GM19043 (cell line): ENCODE results near the gene USP6.
"Not testable (repeated sequence)": the region's sequence is repeated elsewhere in the genome, so short reads cannot be mapped to it uniquely, and the experiment has no call there.

Experiments
- ATAC-seq: cut with Tn5 transposase; IDR thresholded peaks from one replicate; pipeline ENCODE4 v1.9.1; 2021; ENCODE audit warnings: low read depth; ENCODE audit not compliant: unreplicated experiment

USP6 gene

GRCh38 chr17:5121186-5121841 is 5.5 kb downstream of the USP6 start:
- no peak for ATAC-seq

DNA sequence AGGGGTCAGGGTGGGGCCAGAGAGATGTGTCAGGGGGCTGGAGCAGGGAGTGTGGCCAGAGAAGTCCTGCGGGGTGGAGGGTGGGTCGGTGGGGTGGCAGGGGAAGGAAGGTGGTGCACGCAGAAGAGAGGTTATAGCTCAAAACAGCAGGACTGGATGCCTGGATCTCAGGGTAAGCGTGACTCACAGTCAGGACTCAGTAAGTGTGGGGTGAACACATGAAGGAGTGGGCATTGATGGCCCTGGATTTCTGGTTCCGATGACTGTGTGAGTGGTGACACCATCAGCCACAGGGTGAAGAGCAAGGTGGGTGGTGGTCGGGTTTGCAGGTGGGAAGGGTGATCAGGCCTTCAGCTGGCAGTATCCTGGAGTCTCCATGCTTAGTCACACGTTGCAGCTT is 6.2 kb downstream of the USP6 start:
- ATAC-seq, result not testable (repeated sequence)

GRCh38 chr17:5122586-5123342 is 6.9 kb downstream of the USP6 start:
- ATAC-seq, result no peak

DNA sequence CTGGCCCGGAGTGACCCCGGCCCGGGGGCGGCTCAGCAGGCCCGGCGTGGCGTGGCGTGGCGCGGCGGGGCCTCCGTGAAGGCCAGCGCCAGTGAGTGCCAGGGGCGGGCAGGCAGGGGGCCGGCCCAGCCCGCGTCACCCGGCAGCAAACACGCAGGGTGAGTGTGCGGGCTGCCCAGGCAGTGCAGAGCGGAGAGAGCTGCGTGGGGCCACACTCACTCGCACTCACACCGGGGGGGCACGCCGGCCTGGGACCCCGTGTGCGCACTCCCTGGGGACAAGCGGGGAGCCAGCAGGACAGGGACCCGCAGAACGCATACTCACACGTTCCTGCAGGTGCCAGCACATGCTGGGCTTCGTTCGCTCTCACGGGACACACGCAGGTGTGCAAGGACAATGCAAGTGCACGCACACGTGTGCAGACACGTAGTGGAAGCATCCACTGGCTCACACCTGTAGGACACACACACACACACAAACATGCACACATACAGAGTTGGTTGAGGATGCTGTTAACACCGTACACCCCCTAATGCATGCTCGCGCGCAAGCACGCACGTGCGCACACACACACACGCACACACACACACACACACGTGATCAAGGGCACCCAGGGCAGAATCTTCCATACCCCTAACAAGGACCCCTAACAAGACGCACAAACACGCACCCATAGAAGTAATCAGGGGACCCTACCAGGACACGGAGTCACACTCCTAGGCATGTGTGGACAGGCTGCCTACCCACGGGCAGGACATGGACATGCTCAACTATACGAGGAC is 7.7 kb downstream of the USP6 start:
- ATAC-seq, result no peak

DNA sequence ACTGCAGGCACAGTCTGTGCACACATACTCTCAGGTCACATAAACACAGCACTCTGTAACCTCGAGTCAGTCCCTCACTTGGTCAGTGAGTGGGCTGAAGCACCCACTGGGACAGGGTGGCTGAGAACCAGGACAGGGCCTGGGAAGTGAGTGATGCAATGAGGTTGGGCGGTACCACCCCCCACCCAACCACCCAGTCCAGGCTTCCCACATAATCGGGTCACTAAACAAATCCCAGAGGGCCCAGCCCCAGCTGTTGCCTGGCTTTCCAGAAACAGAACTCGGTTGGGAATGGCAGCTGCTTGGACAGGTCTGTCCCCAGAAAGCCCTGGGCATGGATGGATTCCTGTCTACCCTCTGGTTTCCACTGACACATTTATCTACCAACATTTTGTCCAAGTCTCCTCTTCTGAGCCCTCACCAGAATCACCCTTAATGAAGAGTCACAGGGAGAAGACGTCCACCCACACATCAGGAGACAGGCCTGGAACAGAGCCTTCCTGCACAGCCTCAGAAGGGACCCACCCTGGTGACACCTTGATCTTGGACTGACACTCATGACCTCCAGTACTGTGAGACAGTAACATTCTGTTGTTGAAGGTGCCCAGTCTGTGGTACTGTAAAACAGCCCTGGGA is 8.4 kb downstream of the USP6 start:
- not testable (repeated sequence) for ATAC-seq

GRCh38 chr17:5124896-5125295 is 9.1 kb downstream of the USP6 start:
- ATAC-seq, result not testable (repeated sequence)

GRCh38 chr17:5126719-5127488 is 11.1 kb downstream of the USP6 start:
- no peak for ATAC-seq

- no peak for ATAC-seq
Observed at GRCh38 chr17:5127910-5128309, 12.1 kb downstream of the USP6 start.

DNA sequence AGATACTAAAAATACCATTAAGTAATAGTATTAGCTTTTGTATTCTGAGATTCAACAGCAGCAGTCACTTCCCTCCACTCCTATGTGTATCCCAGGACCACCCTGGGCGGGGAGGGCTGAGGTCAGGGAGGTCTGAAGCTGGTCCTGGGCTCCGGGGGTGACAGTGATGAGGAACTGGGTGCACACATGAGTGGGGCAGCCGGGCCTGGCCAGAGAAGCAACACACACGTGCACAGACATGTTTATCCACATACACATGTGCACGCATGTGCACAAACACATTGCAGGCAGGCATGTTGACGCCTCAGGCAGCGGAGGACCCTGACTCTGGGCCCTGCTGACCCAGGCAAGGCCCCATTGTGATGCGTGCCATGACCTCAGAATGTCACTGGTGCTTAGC is 12.6 kb downstream of the USP6 start:
- ATAC-seq, result not testable (repeated sequence)

GRCh38 chr17:5128905-5129535 is 13.2 kb downstream of the USP6 start:
- no peak for ATAC-seq

- ATAC-seq, result not testable (repeated sequence)
Observed at GRCh38 chr17:5129770-5130169, 13.9 kb downstream of the USP6 start.

GRCh38 chr17:5130261-5130660 is 14.4 kb downstream of the USP6 start:
- ATAC-seq, result not testable (repeated sequence)

- ATAC-seq, result not testable (repeated sequence)
Observed at GRCh38 chr17:5130687-5131086, 14.9 kb downstream of the USP6 start.

DNA sequence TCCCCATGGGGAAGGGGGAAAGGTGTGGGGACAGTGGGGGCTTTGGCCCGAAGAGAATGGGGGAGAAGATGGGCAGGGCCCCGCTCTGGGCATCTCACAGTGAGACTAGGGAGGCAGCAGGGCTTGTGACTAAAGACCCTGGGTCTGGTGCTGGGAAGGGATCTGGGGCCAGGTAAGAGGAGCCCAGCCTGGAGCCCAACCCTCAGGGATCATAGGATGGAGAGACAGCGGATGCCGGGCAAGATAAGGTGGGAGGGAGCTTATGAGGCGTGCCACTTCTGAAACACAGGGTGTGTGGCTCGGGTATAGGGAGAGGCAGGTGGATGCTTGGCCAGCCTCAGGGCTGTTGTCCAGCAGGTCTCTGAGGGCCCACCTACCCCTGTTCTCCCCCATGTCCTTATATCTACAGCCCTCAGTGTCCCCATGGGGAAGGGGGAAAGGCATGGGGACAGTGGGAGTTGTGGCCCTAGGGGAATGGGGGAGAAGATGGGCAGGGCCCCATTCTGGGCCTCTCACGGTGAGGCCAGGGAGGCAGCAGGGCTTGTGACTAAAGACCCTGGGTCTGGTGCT is 15.4 kb downstream of the USP6 start:
- no peak for ATAC-seq

DNA sequence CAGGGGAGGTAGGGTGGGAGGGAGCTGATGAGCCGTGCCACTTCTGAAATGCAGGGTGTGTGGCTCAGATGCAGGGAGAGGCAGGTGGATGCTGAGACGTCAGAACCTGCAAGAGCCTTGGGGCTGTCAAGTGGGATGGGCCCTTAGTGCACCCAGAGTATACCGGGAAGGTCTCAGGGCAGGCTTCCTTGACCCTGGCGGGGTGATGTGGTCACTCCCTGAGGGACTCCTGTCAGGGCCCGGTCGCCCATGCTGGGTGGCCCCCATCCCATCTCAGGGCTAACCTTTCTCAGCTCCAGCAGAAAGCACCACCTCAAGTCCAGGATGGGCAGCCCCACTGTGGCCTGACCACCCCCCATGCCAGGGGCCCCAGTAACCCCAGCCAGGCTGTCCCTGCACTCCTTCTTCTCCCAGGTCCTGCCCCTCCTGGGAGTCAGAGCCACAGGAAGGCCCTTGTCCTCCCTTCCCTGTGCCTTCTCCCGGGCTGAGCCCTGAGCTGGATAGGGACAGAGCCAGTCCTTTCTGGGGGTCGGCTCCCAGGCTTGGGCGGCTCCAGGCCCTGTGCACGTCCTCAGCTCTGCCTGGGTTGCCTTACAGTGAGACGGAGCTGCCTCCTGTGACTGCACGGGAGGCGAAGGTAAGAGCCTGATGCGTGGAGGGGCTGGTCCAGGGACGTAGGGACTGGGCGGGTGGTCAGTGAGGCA is 16.1 kb downstream of the USP6 start:
- not testable (repeated sequence) for ATAC-seq

- ATAC-seq, result not testable (repeated sequence)
Observed at GRCh38 chr17:5132503-5133225, 16.8 kb downstream of the USP6 start.

- no peak for ATAC-seq
Observed at GRCh38 chr17:5133311-5133710, 17.5 kb downstream of the USP6 start.

GRCh38 chr17:5133961-5134360 is 18.1 kb downstream of the USP6 start:
- not testable (repeated sequence) for ATAC-seq
